Tibial nerve (tissue), 3 donors: ENCODE results near the gene MRPS18B.

Source experiments
- POLR2A ChIP-seq, 2 donors: fragments of 450-650 bp; IDR thresholded peaks; one replicate each; pipeline ENCODE4 v1.6.1; 2017; ENCODE audit warnings: antibody characterized with exemption in 2 of 2, mild to moderate bottlenecking in 2 of 2, moderate library complexity in 2 of 2
- TF ChIP-seq, protein P1 (sequence below), 5 experiments: fragments of 200-600 bp in 3 of 5; fragments of 450-650 bp in 2 of 5; sonication (generic) in 3 of 5; IDR thresholded peaks; one replicate each; pipeline ENCODE4 v1.5.1; 2016 to 2019; ENCODE audit warnings: antibody characterized with exemption in 5 of 5, mild to moderate bottlenecking in 3 of 5, moderate library complexity in 2 of 5

DNA sequence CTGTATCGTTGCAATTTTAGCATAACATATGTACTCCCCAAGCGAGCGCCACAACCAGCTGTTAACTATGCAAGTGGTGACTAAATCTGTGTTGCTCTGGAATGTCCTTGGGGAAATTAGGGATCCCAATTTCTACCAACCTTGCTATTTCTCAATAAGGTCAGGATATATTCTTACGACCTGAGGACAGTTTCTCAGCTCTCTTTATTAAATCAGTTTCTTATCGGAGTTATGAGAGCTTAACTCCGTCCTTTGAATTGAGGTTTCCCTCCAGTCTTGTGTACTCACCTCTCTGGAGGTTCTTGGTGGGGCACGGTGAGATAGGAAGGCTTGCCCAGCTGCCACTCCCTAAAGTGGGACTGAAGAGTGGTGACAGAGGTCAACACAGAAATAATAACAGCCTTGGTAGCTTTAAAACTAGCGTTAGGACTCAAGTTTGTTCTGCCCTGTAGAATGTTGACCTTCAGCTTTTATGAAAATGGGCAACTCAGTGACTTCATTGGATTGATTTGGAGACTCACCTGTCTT is 694 bp downstream of the MRPS18B start:
- TF ChIP-seq, protein P1, sequence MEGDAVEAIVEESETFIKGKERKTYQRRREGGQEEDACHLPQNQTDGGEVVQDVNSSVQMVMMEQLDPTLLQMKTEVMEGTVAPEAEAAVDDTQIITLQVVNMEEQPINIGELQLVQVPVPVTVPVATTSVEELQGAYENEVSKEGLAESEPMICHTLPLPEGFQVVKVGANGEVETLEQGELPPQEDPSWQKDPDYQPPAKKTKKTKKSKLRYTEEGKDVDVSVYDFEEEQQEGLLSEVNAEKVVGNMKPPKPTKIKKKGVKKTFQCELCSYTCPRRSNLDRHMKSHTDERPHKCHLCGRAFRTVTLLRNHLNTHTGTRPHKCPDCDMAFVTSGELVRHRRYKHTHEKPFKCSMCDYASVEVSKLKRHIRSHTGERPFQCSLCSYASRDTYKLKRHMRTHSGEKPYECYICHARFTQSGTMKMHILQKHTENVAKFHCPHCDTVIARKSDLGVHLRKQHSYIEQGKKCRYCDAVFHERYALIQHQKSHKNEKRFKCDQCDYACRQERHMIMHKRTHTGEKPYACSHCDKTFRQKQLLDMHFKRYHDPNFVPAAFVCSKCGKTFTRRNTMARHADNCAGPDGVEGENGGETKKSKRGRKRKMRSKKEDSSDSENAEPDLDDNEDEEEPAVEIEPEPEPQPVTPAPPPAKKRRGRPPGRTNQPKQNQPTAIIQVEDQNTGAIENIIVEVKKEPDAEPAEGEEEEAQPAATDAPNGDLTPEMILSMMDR (IDR thresholded peaks at IDR 0.05): no peak
- TF ChIP-seq POLR2A (IDR thresholded peaks at IDR 0.05): no peak
